ENCODE data around the gene NCF4. TPM values are rescaled to one million over a fixed set of nuclear protein-coding genes. Genes with fewer than 3 reads are reported as not detected.

The NCF4 gene
- total RNA-seq, 1 experiment from 2014 or later, result not detected

DNA sequence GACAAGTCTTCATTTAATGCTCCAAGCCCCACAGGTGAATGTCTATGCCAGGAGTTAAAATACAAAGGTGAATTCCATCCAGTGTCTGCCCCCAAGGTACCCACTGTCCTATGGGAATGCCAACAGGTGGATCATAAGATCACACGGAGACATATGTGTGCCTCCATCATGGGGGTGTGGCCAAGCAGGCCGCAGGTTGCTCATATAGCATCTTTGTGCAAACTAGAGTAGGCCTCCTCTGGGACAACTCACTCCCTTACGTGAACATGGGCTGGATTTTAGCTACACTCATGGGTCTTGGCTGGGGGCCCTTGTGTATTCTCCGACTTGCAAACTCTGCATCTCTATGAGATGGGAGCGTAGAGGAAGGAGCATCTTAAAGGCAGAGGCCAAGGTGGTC, 6.9 kb downstream of the NCF4 start:
- Histone ChIP-seq H3K18ac (ENCODE audit: insufficient read length, low read depth, low read length) (no peak overlapping the region), H3K27ac (ENCODE audit: insufficient read length, low read depth, low read length) (no peak overlapping the region), H2AK5ac (ENCODE audit: insufficient read length, low read length) (no peak overlapping the region), H2BK120ac (ENCODE audit: low read depth, low read length, poor library complexity, severe bottlenecking) (no peak overlapping the region), H3K23me2 (ENCODE audit: insufficient read length, low read depth, low read length, poor library complexity, severe bottlenecking) (no peaks in the 10 kb centered on the region), H3K14ac (ENCODE audit: insufficient read depth, low read length) (no peak overlapping the region; the same call in 1 of the 2 replicates), H3K4me2 (ENCODE audit: insufficient read depth, insufficient read length, low read length) (no peak overlapping the region), H3K23ac (ENCODE audit: insufficient read length, low read depth, low read length) (no peak overlapping the region), H4K91ac (ENCODE audit: insufficient read length, low read depth, low read length) (no peak overlapping the region), H3K79me1 (ENCODE audit: insufficient read depth, low read depth, low read length, poor library complexity, severe bottlenecking) (no peaks in the 10 kb centered on the region), H3K79me2 (ENCODE audit: insufficient read depth, low read length) (no peaks in the 10 kb centered on the region), H3K9me3 (ENCODE audit: control insufficient read depth, low read depth, low read length) (no peaks in the 10 kb centered on the region), H4K5ac (ENCODE audit: insufficient read length, low read depth, low read length) (no peak overlapping the region), H4K20me1 (ENCODE audit: control insufficient read depth, insufficient read depth, insufficient read length) (no peaks in the 10 kb centered on the region), H2BK15ac (ENCODE audit: low read depth, low read length) (no peak overlapping the region), H2BK12ac (ENCODE audit: insufficient read length, low read depth, low read length) (no peak overlapping the region), H2AFZ (ENCODE audit: low read length) (no peak overlapping the region), H3K4ac (ENCODE audit: low read depth, low read length) (no peak overlapping the region), H2BK5ac (ENCODE audit: insufficient read length, low read length) (no peak overlapping the region), H3K27me3 (ENCODE audit: insufficient read depth, low read length) (no peaks in the 10 kb centered on the region; the same call in 1 of the 2 replicates), H3T11ph (ENCODE audit: low read length) (no peak overlapping the region), H4K8ac (replicated peaks; ENCODE audit: insufficient read length, low read depth, low read length) (no peak overlapping the region), H3K9ac (ENCODE audit: extremely low read depth, insufficient read length, low read length) (no peak overlapping the region), H3K56ac (ENCODE audit: insufficient read length, low read depth, low read length) (no peak overlapping the region), H3K4me1 (ENCODE audit: insufficient read depth, low read length) (no peaks in the 10 kb centered on the region), H2BK20ac (ENCODE audit: low read depth, low read length, poor library complexity, severe bottlenecking) (no peak overlapping the region)
- Mint-ChIP-seq H3K27ac (no peak overlapping the region), H3K4me3 (no peak overlapping the region), H3K27me3 (ENCODE audit: low read depth) (peaks cover 58% of the 10 kb centered on the region), H3K9me3 (peaks cover 2 to 6% of the 10 kb centered on the region in 2 experiments; a peak in 3 of 5 replicates), H3K4me1 (peaks cover 5 to 8% of the 10 kb centered on the region in 2 experiments; a peak in 3 of 4 replicates), H3K36me3 (ENCODE audit: insufficient read depth in 1 of 3, low read depth in 3 of 3) (no peaks in the 10 kb centered on the region)
- no peak for TF ChIP-seq CTCF (conservative IDR thresholded peaks at IDR 0.05)
- no CpG with 5 or more reads among the region's 5 CpGs for WGBS (ENCODE audit: extremely low coverage, insufficient read length, low lambda C conversion rate)
- DNase-seq, result no peak
